K562 (cell line): Measurements from ENCODE around the gene CFAP141. TPM values are rescaled to one million over a fixed set of nuclear protein-coding genes. Genes with fewer than 3 reads are reported as not detected.
"Not testable (repeated sequence)": the region's sequence is repeated elsewhere in the genome, so short reads cannot be mapped to it uniquely, and the experiment has no call there.

Source experiments
- ATAC-seq: fragments of 200-7000 bp; cut with Tn5 transposase; 3 replicates; pipeline ENCODE4 v1.9.1; 2020; ENCODE audit warnings: moderate library complexity
- BruUV-seq: library from RNA; stranded (reverse); fragments of 400-500 nt; replicated peaks from 2 replicates; lab custom pipeline; 2021; lab: Mats Ljungman, UMichigan
- CTCF ChIA-PET: fragments of 300-600 bp; formaldehyde crosslinking; extraction: SDS; loops from one replicate; lab custom pipeline; 2021; ENCODE audit warnings: low intra/inter-chr PET ratio; lab: Yijun Ruan, JAX
- POLR2A ChIA-PET: fragments of 300-600, 350-650 bp; sonication (Branson Sonifier 250); formaldehyde crosslinking; extraction: SDS; loops from one replicate; lab custom pipeline; 2021; ENCODE audit warnings: antibody characterized with exemption, inconsistent platforms; lab: Yijun Ruan, JAX
- DNase-seq, 4 experiments: peaks; one replicate each; pipeline versions ENCODE4 v3.0.0 to v3.0.0-alpha.2; 2011 to 2018; ENCODE audit warnings: low spot score in 3 of 4, mixed read lengths in 3 of 4; ENCODE audit errors: extremely low read depth in 1 of 4
- FAIRE-seq: peaks from 2 replicates; lab custom pipeline; 2011; peaks lifted over from hg19 to GRCh38; lab: Jason Lieb, UNC
- H2AFZ ChIP-seq: 2 replicates; pipeline ENCODE4 v1.6.0; 2011; ENCODE audit warnings: low read depth, low read length, control low read depth, inconsistent platforms
- H3K27ac ChIP-seq: fragments of 200-600 bp; 3 replicates; pipeline ENCODE4 v1.8.0; 2011; ENCODE audit warnings: low read depth, mild to moderate bottlenecking, control low read depth, inconsistent platforms, low read length, moderate library complexity, mixed read lengths; ENCODE audit errors: extremely low read depth
- H3K27me3 ChIP-seq, 2 experiments: fragments of 300-600 bp in 1 of 2; 2 replicates in 1 of 2; 3 replicates in 1 of 2; pipeline versions ENCODE4 v1.6.0 to v1.8.0; 2011; ENCODE audit warnings: inconsistent platforms in 2 of 2, low read length in 2 of 2, mild to moderate bottlenecking in 1 of 2, mixed read lengths in 1 of 2, moderate library complexity in 1 of 2; ENCODE audit not compliant: control insufficient read depth in 2 of 2, insufficient read depth in 2 of 2
- H3K36me3 ChIP-seq: fragments of 300-600 bp; 3 replicates; pipeline ENCODE4 v1.8.0; 2011; ENCODE audit warnings: mild to moderate bottlenecking, low read length, inconsistent platforms; ENCODE audit not compliant: control insufficient read depth, insufficient read depth
- H3K4me1 ChIP-seq, 2 experiments: fragments of 200-600 bp in 1 of 2; replicated peaks in 1 of 2; 2 replicates in 1 of 2; 3 replicates in 1 of 2; pipeline versions ENCODE4 v1.5.1 to v1.8.0; 2011; ENCODE audit warnings: inconsistent platforms in 2 of 2, low read length in 2 of 2, mild to moderate bottlenecking in 1 of 2, mixed read lengths in 1 of 2, moderate library complexity in 1 of 2; ENCODE audit not compliant: control insufficient read depth in 2 of 2, insufficient read depth in 2 of 2
- H3K4me2 ChIP-seq: 2 replicates; pipeline ENCODE4 v1.6.1; 2011; ENCODE audit warnings: low read length, control low read depth, inconsistent platforms, mixed read lengths; ENCODE audit not compliant: insufficient read depth
- H3K4me3 ChIP-seq: fragments of 200-600 bp; sonication (generic), shearing (Covaris generic); 2 replicates; pipeline ENCODE4 v1.5.1; 2016; ENCODE audit warnings: control low read depth, inconsistent platforms
- H3K79me2 ChIP-seq: fragments of 200-600 bp; 3 replicates; pipeline ENCODE4 v1.8.0; 2011; ENCODE audit warnings: low read length, inconsistent platforms; ENCODE audit not compliant: control insufficient read depth, insufficient read depth
- H3K9ac ChIP-seq, 2 experiments: 2 replicates each; pipeline versions ENCODE4 v1.6.0 to v1.6.1; 2011; ENCODE audit warnings: low read depth in 2 of 2, low read length in 2 of 2, control low read depth in 1 of 2, inconsistent platforms in 1 of 2, mild to moderate bottlenecking in 1 of 2, mixed read lengths in 1 of 2; ENCODE audit not compliant: insufficient read depth in 1 of 2
- H3K9me1 ChIP-seq: one replicate; pipeline ENCODE4 v1.6.0; 2011; ENCODE audit warnings: inconsistent platforms, mild to moderate bottlenecking, low read length, moderate library complexity; ENCODE audit not compliant: control insufficient read depth, insufficient read depth
- H3K9me3 ChIP-seq: replicated peaks from 2 replicates; pipeline ENCODE4 v1.5.1; 2011; ENCODE audit warnings: low read depth, low read length, inconsistent platforms; ENCODE audit not compliant: control insufficient read depth, insufficient read depth
- H4K20me1 ChIP-seq: replicated peaks from 2 replicates; pipeline ENCODE4 v1.6.1; 2011; ENCODE audit warnings: low read length, inconsistent platforms, mixed read lengths; ENCODE audit not compliant: control insufficient read depth, insufficient read depth
- WGBS: fragments of 100-300 bp; shearing (Covaris generic); methylation state at CpG from one replicate; pipeline ENCODE4 v1.1.6; 2016; ENCODE audit warnings: low coverage, mixed read lengths; ENCODE audit not compliant: insufficient coverage; ENCODE audit errors: missing lambda C conversion rate; 5-methylcytosine and 5-hydroxymethylcytosine counted together
- in situ Hi-C: fragments of 300-500 bp; cut with MboI; formaldehyde crosslinking; loops from 4 replicates; pipeline ENCODE4 v1.15.0; 2018; ENCODE audit warnings: inconsistent platforms, mixed read lengths
- intact Hi-C: fragments of 100-400 bp; cut with micrococcal nuclease; formaldehyde crosslinking; loops from 2 replicates; pipeline ENCODE4 v1.14.2; 2022
- polyA plus RNA-seq, 8 experiments: library from polyadenylated mRNA; depleted of rRNA in 4 of 8; stranded (reverse) in 5 of 8; unstranded in 3 of 8; fragments of >200 nt; fragmentation: Nextera tagmentation in 2 of 8; fragmentation: Illumina TruSeq in 1 of 8; extraction: Ambion mirVana in 2 of 8; extraction: Trizol in 1 of 8; gene quantifications; 2 replicates each; pipeline versions ENCODE4 v1.2.1 to v1.2.3, GENCODE V29; 2011 to 2014; ENCODE audit warnings: inconsistent platforms in 1 of 8, missing spikeins in 1 of 8
- total RNA-seq, 7 experiments: library from RNA; depleted of rRNA in 6 of 7; stranded (reverse); fragments of >200 nt in 6 of 7; fragmentation: Illumina TruSeq in 2 of 7; extraction: Trizol in 2 of 7; gene quantifications; 2 replicates each; pipeline versions ENCODE4 v1.2.1 to v1.2.3, GENCODE V29; 2011 to 2021; ENCODE audit warnings: low replicate concordance in 1 of 7

The CFAP141 gene
- total and polyA plus RNA-seq, 9 of the 15 experiments (the other 6 are each of a cell fraction or from before 2014, with no cell fraction given), result not detected

GRCh38 chr1:154233127-154233526 is 27.0 kb upstream of the CFAP141 start:
- BruUV-seq, FAIRE-seq, H4K20me1 ChIP-seq, H3K4me1 ChIP-seq, H3K27me3 ChIP-seq, ATAC-seq, DNase-seq, CTCF ChIA-PET, H3K4me2 ChIP-seq, H2AFZ ChIP-seq, H3K9me1 ChIP-seq, H3K27ac ChIP-seq, H3K9ac ChIP-seq, in situ Hi-C loops, intact Hi-C loops, H3K9me3 ChIP-seq, H3K4me3 ChIP-seq: not testable (repeated sequence)
- whole genome bisulfite sequencing, result 86% methylated on average over 10 of the region's 12 CpGs
- Histone ChIP-seq H3K79me2 (peaks cover 77% of the 10 kb centered on the region), H3K36me3 (peaks cover 96% of the 10 kb centered on the region)
- POLR2A ChIA-PET, result interaction anchor here (1.0 to 6.4 kb wide), 2 partner anchors 8 to 13 kb away, joined by 3 to 32 read pairs; partner anchors contain the start of gene UBAP2L

- H3K27me3 ChIP-seq, ATAC-seq, H3K4me2 ChIP-seq, H3K27ac ChIP-seq, intact Hi-C loops, BruUV-seq, H3K9me3 ChIP-seq, H3K9ac ChIP-seq, H2AFZ ChIP-seq, H4K20me1 ChIP-seq, CTCF ChIA-PET, H3K9me1 ChIP-seq, DNase-seq, H3K4me1 ChIP-seq, FAIRE-seq, in situ Hi-C loops, H3K4me3 ChIP-seq: not testable (repeated sequence)
- WGBS, result 95% methylated on average over 2 of the region's 3 CpGs
- H3K79me2 ChIP-seq, result peaks cover 75% of the 10 kb centered on the region
- POLR2A ChIA-PET, result interaction anchor here (0.7 to 6.4 kb wide), 2 partner anchors 11 to 103 kb away, joined by 4 to 32 read pairs; partner anchors contain the start of gene UBAP2L
- peaks cover 96% of the 10 kb centered on the region for H3K36me3 ChIP-seq
Observed at GRCh38 chr1:154231112-154231511, 25.0 kb upstream of the CFAP141 start.
